ENCODE data around the gene TNFRSF11A. TPM values are rescaled to one million over a fixed set of nuclear protein-coding genes. Genes with fewer than 3 reads are reported as not detected.

TNFRSF11A gene
- total RNA-seq (2014; rRNA removed; shearing (Covaris generic)), result 1.2 and 2.8 TPM in 2 replicates

DNA sequence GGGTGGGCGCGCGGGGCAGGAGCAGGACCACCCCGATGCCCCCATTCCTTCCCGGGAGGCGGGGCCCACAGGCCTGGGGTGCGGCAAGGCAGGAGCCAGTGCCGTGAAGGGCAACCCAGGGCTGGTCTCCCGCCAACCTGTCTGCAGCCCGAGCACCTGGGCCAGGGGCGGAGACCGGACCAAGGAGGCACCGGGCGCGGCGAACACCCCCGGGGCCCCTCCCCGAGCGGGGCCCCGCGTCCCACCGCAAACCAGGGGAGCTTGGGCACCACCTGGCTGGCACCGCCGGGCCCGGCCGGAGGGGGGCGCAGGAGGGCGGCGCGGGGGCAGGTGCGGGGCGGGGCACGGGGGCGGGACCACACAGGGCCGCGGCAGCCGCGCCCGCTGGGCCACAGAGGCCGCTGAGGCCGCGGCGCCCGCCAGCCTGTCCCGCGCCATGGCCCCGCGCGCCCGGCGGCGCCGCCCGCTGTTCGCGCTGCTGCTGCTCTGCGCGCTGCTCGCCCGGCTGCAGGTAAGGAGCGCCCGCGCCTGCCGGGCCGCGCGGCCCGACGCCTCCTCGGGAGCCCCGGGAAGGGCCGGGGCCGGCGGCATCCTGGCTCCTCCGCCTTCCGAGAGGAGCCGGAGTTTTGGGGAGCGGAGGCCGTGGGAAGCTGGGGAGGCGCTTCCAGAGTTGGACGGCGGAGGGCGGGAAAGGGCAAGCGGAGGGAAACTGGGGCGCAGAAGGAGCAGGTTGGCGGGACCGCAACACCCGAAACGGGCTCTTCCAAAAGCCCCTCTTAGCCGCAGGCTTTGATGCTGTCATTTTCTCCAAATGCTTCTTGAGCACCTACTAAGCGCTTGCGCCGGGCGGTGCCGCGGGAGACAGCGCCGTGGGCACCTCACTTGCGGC is at the start of gene TNFRSF11A:
Gene TNFRSF11A (plus strand): TSS at position 394 of the 889 bp plus-strand sequence. CDS start 43 bp downstream, at position 437.
- DNase-seq, result peak; percentile 97
- H3K27me3 ChIP-seq (ENCODE audit: control insufficient read depth, insufficient read depth, low read length), result peaks cover 24% of the 10 kb centered on the region
- no peaks in the 10 kb centered on the region for H3K36me3 ChIP-seq (replicated peaks; ENCODE audit: control insufficient read depth, insufficient read depth, low read length)
- H3K4me3 ChIP-seq (ENCODE audit: insufficient read depth, low read depth, low read length), result peak within 1 kb of the TSS; percentile 63

DNA sequence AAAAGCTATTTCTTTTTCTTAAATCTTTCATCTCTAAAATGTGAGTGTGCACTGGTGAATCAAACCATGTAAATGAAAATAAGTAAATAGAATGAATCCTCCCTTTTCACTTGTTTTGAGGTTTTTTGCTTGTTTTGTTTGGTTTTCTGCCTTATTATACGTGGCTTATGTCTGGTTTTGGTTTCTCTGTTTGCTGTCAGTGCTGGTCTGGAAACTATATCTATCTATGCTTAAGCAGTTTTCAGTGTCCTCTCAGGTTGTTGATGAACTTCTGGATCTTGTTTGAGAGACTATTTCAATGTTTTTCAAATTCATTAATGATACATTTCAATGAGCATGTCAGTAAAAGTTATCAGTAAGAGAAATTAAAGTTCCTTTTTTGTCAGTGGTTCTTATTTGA is 48.1 kb upstream of the TNFRSF11A start:
- H3K27me3 ChIP-seq (ENCODE audit: control insufficient read depth, insufficient read depth, low read length), result no peaks in the 10 kb centered on the region
- no peak overlapping the region for H3K4me3 ChIP-seq (ENCODE audit: insufficient read depth, low read depth, low read length)
- H3K36me3 ChIP-seq (replicated peaks; ENCODE audit: control insufficient read depth, insufficient read depth, low read length), result 0 out of 2 replicates have a peak, but pooled peaks cover 2% of the 10 kb centered on the region
- no peak for DNase-seq

DNA sequence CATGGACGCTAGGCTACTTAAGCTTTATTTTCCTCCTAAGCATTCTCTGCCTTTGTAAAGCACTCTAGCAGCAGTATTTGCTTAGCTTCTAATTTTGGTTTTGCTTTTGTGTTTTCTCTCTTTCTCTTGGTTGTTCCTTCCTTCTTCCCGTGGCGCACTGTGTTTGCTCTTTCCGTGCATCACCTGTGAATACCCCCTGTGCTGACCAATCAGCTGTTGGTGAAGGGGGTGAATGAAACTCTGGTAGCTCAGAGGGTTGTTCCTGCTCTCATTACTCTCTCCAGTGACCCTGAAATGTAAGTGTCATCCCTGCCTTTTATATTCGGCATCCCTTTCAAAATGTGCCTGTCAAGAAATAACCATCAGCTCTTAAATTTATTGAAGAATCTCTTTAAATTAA is 45.5 kb upstream of the TNFRSF11A start:
- H3K27me3 ChIP-seq (ENCODE audit: control insufficient read depth, insufficient read depth, low read length), result no peaks in the 10 kb centered on the region
- H3K4me3 ChIP-seq (ENCODE audit: insufficient read depth, low read depth, low read length), result no peak overlapping the region
- H3K36me3 ChIP-seq (replicated peaks; ENCODE audit: control insufficient read depth, insufficient read depth, low read length), result no peaks in the 10 kb centered on the region
- DNase-seq, result peak; percentile 21

DNA sequence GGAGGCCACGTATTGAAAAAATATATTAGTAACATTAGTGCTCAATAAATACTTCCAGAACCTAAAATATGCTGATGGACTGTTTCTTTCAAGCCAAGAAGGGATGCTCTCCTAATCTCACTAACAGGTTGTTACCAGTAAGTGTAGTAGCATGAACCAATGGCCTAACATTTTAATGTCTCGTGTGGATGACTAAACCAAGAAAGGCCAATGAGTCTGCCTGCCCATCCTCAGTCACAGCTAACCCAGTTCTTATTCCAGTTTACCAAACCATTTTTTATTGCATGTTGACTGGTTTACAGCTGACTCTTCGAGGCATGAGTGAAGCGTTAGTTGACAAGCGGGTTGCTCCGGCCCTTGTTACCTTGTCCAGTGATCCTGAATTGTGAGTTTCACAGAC is 45.1 kb upstream of the TNFRSF11A start:
- no peaks in the 10 kb centered on the region for H3K36me3 ChIP-seq (replicated peaks; ENCODE audit: control insufficient read depth, insufficient read depth, low read length)
- no peaks in the 10 kb centered on the region for H3K27me3 ChIP-seq (ENCODE audit: control insufficient read depth, insufficient read depth, low read length)
- no peak overlapping the region for H3K4me3 ChIP-seq (ENCODE audit: insufficient read depth, low read depth, low read length)
- DNase-seq, result no peak

DNA sequence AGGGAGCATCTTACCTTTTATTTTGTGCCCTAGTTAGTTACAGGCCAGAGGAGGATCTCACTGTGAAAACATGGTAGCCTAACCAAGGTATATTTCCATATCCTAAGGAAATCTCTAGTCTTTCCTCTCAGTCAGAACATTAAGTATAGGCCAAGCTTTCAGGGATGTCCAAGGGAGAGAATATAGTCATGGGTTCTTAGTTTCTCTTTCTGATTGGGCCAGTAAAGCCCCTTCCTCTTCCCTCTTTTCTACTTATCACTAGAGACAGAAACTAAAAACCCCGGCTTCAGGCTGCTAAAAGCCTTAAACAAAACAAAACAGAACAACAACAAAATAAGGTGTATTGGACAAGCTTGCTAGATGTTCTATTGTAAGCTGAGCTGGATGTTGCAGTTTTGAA is 44.3 kb upstream of the TNFRSF11A start:
- Histone ChIP-seq H3K27me3 (ENCODE audit: control insufficient read depth, insufficient read depth, low read length) (no peaks in the 10 kb centered on the region), H3K36me3 (replicated peaks; ENCODE audit: control insufficient read depth, insufficient read depth, low read length) (no peaks in the 10 kb centered on the region; the same call in 1 of the 2 replicates), H3K4me3 (ENCODE audit: insufficient read depth, low read depth, low read length) (no peak overlapping the region)
- no peak for DNase-seq

DNA sequence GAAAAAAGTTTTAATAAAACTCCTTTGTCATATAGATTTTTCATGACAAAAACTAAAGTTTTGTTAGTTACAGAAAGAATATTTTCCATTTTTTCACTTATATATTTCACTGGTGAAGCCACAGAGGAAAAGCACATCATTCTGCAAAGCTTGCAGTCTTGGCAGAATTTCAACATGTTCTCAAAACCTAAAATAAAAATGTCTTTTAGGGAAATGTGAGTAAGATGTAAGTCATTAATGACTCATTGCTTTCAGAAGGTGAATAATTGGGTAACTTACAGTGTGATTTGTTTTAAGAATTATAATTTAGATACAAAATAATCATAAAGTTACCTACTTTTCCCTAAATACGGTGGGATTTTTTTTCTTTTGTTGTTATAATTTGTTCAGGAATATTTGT is 43.4 kb upstream of the TNFRSF11A start:
- Histone ChIP-seq H3K27me3 (ENCODE audit: control insufficient read depth, insufficient read depth, low read length) (no peaks in the 10 kb centered on the region), H3K4me3 (ENCODE audit: insufficient read depth, low read depth, low read length) (no peak overlapping the region), H3K36me3 (replicated peaks; ENCODE audit: control insufficient read depth, insufficient read depth, low read length) (no peaks in the 10 kb centered on the region; the same call in 1 of the 2 replicates)
- DNase-seq, result no peak

DNA sequence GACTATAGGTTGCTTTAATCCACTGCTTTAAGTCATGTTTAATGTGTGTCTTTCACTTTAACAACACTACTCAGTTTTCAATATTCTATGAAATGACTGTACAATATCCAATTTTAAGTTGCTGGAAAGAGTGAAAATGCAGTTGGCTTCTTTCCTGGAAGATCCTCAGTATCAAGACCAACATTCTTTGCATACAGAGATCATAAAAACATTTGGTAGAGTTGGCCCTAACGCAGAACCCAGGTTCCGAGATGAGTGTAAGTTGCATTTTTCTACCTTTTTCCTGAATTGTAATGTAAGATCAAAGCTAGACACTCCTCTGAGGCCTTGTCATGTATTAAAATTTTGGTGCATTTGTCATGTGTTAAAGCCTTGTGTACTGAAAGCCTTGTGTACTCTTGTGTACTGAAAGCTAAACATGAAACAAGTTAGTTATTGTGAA is 42.9 kb upstream of the TNFRSF11A start:
- Histone ChIP-seq H3K4me3 (ENCODE audit: insufficient read depth, low read depth, low read length) (no peak overlapping the region), H3K27me3 (ENCODE audit: control insufficient read depth, insufficient read depth, low read length) (no peaks in the 10 kb centered on the region), H3K36me3 (replicated peaks; ENCODE audit: control insufficient read depth, insufficient read depth, low read length) (no peaks in the 10 kb centered on the region; the same call in 1 of the 2 replicates)
- no peak for DNase-seq

DNA sequence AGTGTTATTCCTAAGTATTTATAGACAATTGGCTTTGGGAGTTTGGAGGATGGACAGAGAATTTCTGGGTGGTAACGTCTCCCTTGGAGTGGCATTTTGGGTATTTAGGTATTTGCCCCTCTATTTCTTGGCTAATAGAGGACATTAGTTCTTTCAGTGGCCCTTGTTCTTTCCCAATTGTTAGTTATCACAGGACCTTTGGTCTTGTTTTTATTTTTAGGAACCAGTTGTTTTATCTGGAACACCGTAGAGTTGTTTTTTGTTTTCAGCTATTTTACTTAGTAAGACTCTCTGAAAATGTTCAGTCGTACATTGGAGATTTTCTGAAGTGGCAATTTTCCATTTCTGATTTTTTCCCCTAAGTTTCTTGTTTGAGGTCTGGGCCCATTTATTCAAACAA is 40.5 kb upstream of the TNFRSF11A start:
- Histone ChIP-seq H3K36me3 (replicated peaks; ENCODE audit: control insufficient read depth, insufficient read depth, low read length) (no peaks in the 10 kb centered on the region; the same call in 1 of the 2 replicates), H3K27me3 (ENCODE audit: control insufficient read depth, insufficient read depth, low read length) (no peaks in the 10 kb centered on the region), H3K4me3 (ENCODE audit: insufficient read depth, low read depth, low read length) (no peak overlapping the region)
- DNase-seq, result no peak

DNA sequence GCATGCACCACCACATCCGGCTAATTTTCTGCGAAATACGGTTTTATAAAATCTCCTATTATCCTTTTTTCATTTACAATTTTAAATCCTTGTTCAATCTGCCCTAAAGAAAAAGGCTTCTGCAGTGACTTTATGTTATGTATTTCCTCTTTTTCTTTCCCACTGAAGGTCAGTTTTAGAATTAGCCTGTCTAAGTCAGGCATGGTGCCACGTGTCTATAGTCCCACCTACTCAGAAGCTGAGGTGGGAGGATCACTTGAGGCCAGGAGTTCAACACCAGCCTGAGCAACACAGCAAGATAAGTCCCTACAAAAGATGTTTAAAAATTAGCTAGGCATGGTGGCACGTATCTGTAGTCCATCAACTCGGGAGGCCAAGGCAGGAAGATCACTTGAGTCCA is 39.8 kb upstream of the TNFRSF11A start:
- no peak for DNase-seq
- H3K27me3 ChIP-seq (ENCODE audit: control insufficient read depth, insufficient read depth, low read length), result no peaks in the 10 kb centered on the region
- no peak overlapping the region for H3K4me3 ChIP-seq (ENCODE audit: insufficient read depth, low read depth, low read length)
- no peaks in the 10 kb centered on the region; the same call in 1 of the 2 replicates for H3K36me3 ChIP-seq (replicated peaks; ENCODE audit: control insufficient read depth, insufficient read depth, low read length)

DNA sequence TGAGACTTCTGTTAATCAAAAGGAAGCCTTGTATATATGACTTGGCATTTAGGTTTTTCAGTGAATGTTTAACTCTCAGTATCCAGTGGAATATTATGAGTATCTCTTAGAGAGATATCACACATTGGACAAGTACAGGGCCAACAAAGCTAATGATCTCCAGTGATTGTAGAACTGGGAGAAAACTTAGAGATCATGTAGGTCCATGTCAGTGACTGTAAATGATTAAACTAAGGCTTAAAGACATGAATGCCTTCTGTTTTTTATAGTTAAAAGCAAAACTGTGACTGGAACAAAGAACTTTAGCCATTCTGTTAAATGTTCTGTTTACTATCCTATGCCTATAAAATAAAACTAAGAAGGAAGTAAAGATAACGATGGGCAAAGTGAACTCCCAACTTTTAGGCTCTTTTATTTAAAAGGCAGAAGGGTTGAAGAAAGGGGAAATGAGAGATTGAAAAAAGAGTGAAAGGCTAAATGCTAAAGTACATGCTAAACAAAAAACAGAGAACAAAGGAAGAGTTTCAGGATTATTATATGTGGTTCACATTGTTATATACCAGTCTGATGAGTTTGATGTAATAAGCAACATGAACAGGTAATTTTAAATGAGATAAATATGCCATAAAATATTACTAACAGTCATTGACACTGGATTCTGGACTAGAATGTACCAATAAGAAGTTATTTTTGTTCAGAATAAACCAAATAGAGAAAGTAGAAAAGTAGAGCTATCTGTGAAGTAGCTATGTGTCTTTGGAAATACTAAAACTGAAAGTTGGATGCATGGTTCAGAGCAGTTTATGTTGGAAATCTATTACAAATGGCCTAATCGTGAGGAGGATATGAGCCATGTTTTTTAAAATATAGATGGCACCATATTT is 37.1 kb upstream of the TNFRSF11A start:
- Histone ChIP-seq H3K36me3 (replicated peaks; ENCODE audit: control insufficient read depth, insufficient read depth, low read length) (no peaks in the 10 kb centered on the region; the same call in 1 of the 2 replicates), H3K27me3 (ENCODE audit: control insufficient read depth, insufficient read depth, low read length) (no peaks in the 10 kb centered on the region), H3K4me3 (ENCODE audit: insufficient read depth, low read depth, low read length) (no peak overlapping the region)
- DNase-seq, result no peak

DNA sequence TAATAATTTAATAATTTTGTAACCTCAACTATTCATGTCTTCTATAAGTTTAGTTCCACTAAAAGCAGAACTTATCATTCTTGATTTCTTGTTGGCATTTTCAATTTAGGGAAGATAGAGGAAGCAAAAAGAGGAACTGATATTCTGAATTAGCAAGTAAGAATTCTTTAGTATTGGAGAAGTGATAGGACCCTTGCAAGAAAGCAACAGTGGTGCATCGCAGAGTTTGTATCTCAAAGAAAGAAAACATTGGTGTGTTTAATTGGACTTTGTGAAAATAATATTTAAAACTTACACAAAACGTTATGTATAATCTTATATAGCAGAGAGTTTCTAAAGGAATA is 36.5 kb upstream of the TNFRSF11A start:
- Histone ChIP-seq H3K27me3 (ENCODE audit: control insufficient read depth, insufficient read depth, low read length) (no peaks in the 10 kb centered on the region), H3K36me3 (replicated peaks; ENCODE audit: control insufficient read depth, insufficient read depth, low read length) (no peaks in the 10 kb centered on the region; the same call in 1 of the 2 replicates), H3K4me3 (ENCODE audit: insufficient read depth, low read depth, low read length) (no peak overlapping the region)
- no peak for DNase-seq

DNA sequence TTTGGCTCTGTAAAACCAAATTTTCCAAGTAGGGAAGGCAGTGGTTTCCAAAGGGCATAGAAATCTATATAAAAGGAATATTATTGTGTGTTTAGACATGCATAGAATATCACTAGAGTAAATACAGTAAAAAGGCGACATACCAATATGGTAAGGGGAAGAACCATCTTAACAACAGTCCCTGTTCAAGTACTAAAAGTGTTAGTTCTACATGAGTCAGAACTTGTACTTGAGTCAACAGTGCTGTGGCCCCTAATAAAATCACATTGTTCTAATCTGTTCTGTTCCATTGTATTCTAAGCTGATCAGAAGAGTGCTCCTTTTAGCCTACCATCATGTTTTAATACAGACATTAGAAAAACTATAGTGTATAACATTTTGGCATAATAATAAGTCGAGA is 36.1 kb upstream of the TNFRSF11A start:
- Histone ChIP-seq H3K27me3 (ENCODE audit: control insufficient read depth, insufficient read depth, low read length) (no peaks in the 10 kb centered on the region), H3K4me3 (ENCODE audit: insufficient read depth, low read depth, low read length) (no peak overlapping the region), H3K36me3 (replicated peaks; ENCODE audit: control insufficient read depth, insufficient read depth, low read length) (no peaks in the 10 kb centered on the region; the same call in 1 of the 2 replicates)
- DNase-seq, result no peak

DNA sequence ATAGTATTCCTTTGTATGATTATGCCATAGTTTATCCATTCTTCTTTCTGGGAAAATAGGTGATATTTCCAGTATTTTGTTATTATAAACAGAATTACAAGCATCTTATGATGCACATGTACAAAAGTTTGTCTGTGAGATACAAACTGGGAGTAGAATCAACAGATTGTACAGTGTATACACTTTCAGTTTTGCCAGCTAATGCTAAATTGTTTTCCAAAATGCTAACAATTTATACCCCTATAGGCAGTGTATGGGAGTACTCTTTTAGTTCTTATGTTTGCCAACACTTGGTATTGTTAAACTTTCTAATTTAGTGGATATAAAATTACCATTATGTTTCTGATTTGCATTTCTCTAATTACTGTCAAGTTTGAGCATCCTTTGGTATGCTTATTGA is 31.0 kb upstream of the TNFRSF11A start:
- Histone ChIP-seq H3K4me3 (ENCODE audit: insufficient read depth, low read depth, low read length) (no peak overlapping the region), H3K36me3 (replicated peaks; ENCODE audit: control insufficient read depth, insufficient read depth, low read length) (no peaks in the 10 kb centered on the region), H3K27me3 (ENCODE audit: control insufficient read depth, insufficient read depth, low read length) (no peaks in the 10 kb centered on the region)
- no peak for DNase-seq

DNA sequence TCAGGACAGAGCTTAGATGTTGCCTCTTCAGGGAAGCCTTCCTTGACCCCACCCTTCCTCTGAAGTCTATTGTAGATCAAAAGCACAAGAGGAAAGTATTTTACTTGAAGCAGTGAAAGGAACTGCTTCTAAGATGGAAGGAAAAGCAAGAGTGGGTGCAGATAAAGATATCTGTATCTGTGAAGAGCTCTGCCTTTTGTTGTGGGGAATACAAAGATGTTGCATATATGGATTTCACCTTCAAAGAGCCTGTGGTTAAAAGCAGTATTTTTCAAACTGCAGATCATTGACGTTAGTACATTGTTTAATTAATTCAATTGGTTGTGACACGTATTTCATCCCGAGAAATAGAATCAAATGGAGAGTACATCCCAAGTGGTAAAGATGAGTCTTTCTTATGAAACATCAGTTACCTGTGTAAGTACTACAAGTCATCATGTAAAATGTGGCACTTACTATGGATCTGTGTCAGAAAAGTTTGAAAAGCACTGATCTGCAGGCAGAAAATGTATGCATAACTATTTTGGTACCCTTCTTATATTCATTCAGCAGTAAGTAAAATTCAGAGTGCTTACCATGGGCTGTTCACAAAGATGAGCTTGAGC is 24.6 kb upstream of the TNFRSF11A start:
- no peak overlapping the region for H3K4me3 ChIP-seq (ENCODE audit: insufficient read depth, low read depth, low read length)
- no peaks in the 10 kb centered on the region for H3K27me3 ChIP-seq (ENCODE audit: control insufficient read depth, insufficient read depth, low read length)
- no peak for DNase-seq
- H3K36me3 ChIP-seq (replicated peaks; ENCODE audit: control insufficient read depth, insufficient read depth, low read length), result peaks cover 4% of the 10 kb centered on the region; the same call in 1 of the 2 replicates
